GM23248 (cell line): ENCODE results near the gene RAE1.

ENCODE experiments used
- EZH2 ChIP-seq: fragments of 200-600 bp; sonication (generic); IDR thresholded peaks from 2 replicates; pipeline ENCODE4 v1.6.1; 2018; ENCODE audit warnings: antibody characterized with exemption, mild to moderate bottlenecking; ENCODE audit not compliant: insufficient read depth, poor library complexity, severe bottlenecking
- EZH2phosphoT487 ChIP-seq: fragments of 200-600 bp; sonication (generic); IDR thresholded peaks from 2 replicates; pipeline ENCODE4 v1.6.1; 2018; ENCODE audit warnings: antibody characterized with exemption, moderate library complexity, mild to moderate bottlenecking, low read depth; ENCODE audit not compliant: insufficient read depth

DNA sequence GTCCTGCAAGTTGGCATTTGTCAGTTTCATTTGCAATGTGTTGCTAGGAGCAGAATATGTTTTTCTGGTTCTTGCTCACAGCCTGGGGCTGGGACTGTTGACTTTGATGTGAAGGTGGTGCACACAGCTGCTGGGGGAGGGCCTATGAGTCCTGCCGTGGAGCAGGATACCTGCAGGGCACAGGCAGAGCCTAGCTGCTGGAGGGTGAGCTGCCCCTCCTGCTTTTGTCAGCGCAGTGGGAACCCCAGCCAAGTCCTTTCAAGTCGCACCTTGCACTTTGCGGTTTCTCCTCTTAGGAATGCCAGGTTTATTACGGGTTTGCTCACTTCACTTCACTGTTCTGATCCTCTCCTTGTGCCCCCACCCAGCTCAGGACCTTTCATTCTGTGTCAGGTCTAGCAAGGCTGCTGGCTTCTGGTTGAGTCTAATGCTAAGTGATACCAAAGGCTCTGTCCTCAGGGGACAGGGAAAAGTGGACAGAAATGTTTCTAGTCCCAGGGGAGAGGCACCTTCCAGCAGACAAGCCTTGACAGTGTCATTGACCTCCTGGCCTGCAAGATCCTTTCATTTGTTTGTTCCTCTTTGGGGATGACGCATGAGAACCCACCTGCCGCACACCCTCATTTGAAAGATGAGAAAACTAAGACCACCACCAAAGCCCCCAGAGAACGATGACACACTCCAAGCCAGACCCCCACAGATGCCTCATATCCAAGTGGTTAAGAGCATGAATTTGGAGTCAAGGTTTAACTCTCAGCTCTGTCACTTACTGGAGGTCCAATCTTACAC is 24.2 kb upstream of the RAE1 start:
- TF ChIP-seq EZH2 (no peak), EZH2phosphoT487 (no peak)
